ENCODE results near the gene LIF.
A peak's percentile ranks its signal among the peaks of the same experiment; 100 is the strongest.

Gene LIF

GRCh38 chr22:30195245-30196140 lies 51.1 kb downstream of the LIF start:
- TF ChIP-seq CTCF (conservative IDR thresholded peaks at IDR 0.05; ENCODE audit: low read depth), result no peak
- POLR2A ChIA-PET (ENCODE audit: low non-redundant PET), result no interaction called here
- CTCF ChIA-PET, result interaction anchor here (0.6 kb wide), 1 partner anchor 60 kb away, joined by 3 read pairs; no protein-coding TSS in a partner anchor
- peak overlapping the region; percentile 98 for H3K27ac ChIP-seq
- no peak for DNase-seq (ENCODE audit: low spot score)

GRCh38 chr22:30193031-30193775 lies 53.4 kb downstream of the LIF start:
- POLR2A ChIA-PET (ENCODE audit: low non-redundant PET), result no interaction called here
- DNase-seq (ENCODE audit: low spot score), result no peak
- no peak for TF ChIP-seq CTCF (conservative IDR thresholded peaks at IDR 0.05; ENCODE audit: low read depth)
- H3K27ac ChIP-seq, result no peak overlapping the region
- CTCF ChIA-PET, result no interaction called here

DNA sequence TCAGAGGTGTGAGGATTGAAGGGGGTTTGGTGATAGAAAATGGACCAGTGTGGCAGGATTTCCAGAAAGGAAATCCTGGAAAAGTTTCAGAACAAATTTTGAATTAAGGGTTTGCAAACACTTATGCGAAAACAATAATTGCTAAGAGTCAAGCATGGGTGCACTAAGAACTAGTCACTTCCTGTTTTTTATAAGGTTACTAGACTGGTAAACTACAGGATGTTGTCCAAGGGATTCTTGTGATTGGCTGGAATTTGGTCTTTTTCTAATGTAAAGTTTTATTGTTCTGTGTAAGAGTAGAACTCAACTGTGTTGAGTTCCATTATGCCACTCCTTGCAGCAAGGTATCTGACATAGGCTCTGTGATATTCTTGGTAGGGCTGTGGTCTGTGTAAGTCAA lies 54.1 kb downstream of the LIF start:
- no peak overlapping the region for H3K27ac ChIP-seq
- no peak for TF ChIP-seq CTCF (conservative IDR thresholded peaks at IDR 0.05; ENCODE audit: low read depth)
- POLR2A ChIA-PET (ENCODE audit: low non-redundant PET), result no interaction called here
- CTCF ChIA-PET, result no interaction called here
- DNase-seq (ENCODE audit: low spot score), result no peak

GRCh38 chr22:30191040-30191701 lies 55.4 kb downstream of the LIF start:
- TF ChIP-seq CTCF (conservative IDR thresholded peaks at IDR 0.05; ENCODE audit: low read depth), result no peak
- H3K27ac ChIP-seq, result no peak overlapping the region
- ChIA-PET POLR2A (ENCODE audit: low non-redundant PET) (no interaction called here), CTCF (interaction anchor here (0.6 kb wide), 1 partner anchor 990 kb away, joined by 4 read pairs; no protein-coding TSS in a partner anchor)
- no peak for DNase-seq (ENCODE audit: low spot score)

- no peak overlapping the region for H3K27ac ChIP-seq
- ChIA-PET CTCF (no interaction called here), POLR2A (ENCODE audit: low non-redundant PET) (no interaction called here)
- no peak for DNase-seq (ENCODE audit: low spot score)
- TF ChIP-seq CTCF (conservative IDR thresholded peaks at IDR 0.05; ENCODE audit: low read depth), result no peak
These were observed 56.0 kb downstream of the LIF start for GRCh38 chr22:30190574-30190973.
